Neural progenitor cell (in vitro differentiated cells): ENCODE data around the gene BTBD10.

ENCODE experiments used
- EZH2 ChIP-seq: fragments of 200-600 bp; sonication (generic); IDR thresholded peaks from 2 replicates; pipeline ENCODE4 v1.6.1; 2017; ENCODE audit warnings: antibody characterized with exemption, mild to moderate bottlenecking, moderate library complexity
- EZH2phosphoT487 ChIP-seq: fragments of 200-600 bp; sonication (generic); IDR thresholded peaks from 2 replicates; pipeline ENCODE4 v1.6.1; 2017; ENCODE audit warnings: antibody characterized with exemption
- TF ChIP-seq, protein P1 (sequence below): fragments of 200-600 bp; sonication (generic); IDR thresholded peaks from 2 replicates; pipeline ENCODE4 v1.5.1; 2017; ENCODE audit warnings: antibody characterized with exemption, mild to moderate bottlenecking

DNA sequence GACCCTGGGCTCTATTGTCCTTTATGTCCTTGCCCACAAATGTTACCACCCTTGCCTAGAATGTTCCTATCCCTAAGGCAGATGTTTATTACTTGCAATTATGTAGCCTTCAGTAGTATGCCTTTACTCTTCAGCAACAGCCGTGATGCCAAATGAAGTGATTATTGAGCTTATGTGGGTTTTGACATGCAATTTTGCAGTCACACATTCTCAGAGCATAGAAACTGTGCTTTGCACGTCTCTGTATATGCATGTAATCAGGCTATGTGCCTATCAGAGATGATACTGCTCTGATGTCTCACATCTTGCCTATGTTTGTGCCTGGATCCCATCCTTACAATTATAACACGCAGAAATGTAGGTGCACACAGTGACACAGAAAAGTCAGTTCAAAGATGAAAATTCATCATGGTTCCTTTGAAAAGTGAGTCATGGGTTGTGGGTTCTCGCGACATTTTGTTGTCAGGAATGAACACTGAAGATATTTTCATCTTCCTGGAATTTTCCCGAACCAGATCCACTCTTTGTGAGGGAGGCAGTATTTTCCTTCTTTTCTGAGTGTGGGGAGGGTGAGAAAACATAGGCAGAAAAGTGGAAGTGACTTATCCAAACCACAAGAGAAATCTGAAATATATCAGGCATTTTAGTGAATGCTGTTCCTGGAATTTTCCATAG lies 104.3 kb downstream of the BTBD10 start:
- TF ChIP-seq EZH2 (no peak), EZH2phosphoT487 (no peak)
- TF ChIP-seq, protein P1, sequence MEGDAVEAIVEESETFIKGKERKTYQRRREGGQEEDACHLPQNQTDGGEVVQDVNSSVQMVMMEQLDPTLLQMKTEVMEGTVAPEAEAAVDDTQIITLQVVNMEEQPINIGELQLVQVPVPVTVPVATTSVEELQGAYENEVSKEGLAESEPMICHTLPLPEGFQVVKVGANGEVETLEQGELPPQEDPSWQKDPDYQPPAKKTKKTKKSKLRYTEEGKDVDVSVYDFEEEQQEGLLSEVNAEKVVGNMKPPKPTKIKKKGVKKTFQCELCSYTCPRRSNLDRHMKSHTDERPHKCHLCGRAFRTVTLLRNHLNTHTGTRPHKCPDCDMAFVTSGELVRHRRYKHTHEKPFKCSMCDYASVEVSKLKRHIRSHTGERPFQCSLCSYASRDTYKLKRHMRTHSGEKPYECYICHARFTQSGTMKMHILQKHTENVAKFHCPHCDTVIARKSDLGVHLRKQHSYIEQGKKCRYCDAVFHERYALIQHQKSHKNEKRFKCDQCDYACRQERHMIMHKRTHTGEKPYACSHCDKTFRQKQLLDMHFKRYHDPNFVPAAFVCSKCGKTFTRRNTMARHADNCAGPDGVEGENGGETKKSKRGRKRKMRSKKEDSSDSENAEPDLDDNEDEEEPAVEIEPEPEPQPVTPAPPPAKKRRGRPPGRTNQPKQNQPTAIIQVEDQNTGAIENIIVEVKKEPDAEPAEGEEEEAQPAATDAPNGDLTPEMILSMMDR = no peak
